SK-N-SH (cell line): ENCODE measurements around the gene EDIL3. TPM values are rescaled to one million over a fixed set of nuclear protein-coding genes. Genes with fewer than 3 reads are reported as not detected.

Source experiments
- CTCF ChIA-PET: fragments of 300-600, 350-600 bp; formaldehyde crosslinking; extraction: SDS; loops from one replicate; lab custom pipeline; 2021; lab: Yijun Ruan, JAX
- POLR2A ChIA-PET: fragments of 350-600 bp; sonication (Branson Sonifier 250); formaldehyde crosslinking; extraction: SDS; loops from one replicate; lab custom pipeline; 2020; ENCODE audit warnings: antibody characterized with exemption, inconsistent platforms; lab: Yijun Ruan, JAX
- DNase-seq: peaks from one replicate; pipeline ENCODE4 v3.0.0; 2012
- H2AFZ ChIP-seq: fragments of 200-600 bp; sonication (generic); 2 replicates; pipeline ENCODE4 v1.8.1; 2016; ENCODE audit warnings: antibody characterized with exemption, mild to moderate bottlenecking, low read depth
- H3F3A ChIP-seq: fragments of 200-600 bp; sonication (generic); replicated peaks from 2 replicates; pipeline ENCODE3; 2016; ENCODE audit warnings: antibody characterized with exemption, mild to moderate bottlenecking; ENCODE audit not compliant: insufficient read depth
- H3K27ac ChIP-seq, 2 experiments: fragments of 200-500 bp in 1 of 2; fragments of 200-600 bp in 1 of 2; sonication (Bioruptor generic) in 1 of 2; sonication (generic), shearing (Covaris generic) in 1 of 2; 2 replicates each; pipeline versions ENCODE4 v1.5.1 to v1.6.1; 2014 to 2016; ENCODE audit warnings: low read depth in 2 of 2, inconsistent platforms in 1 of 2, low read length in 1 of 2, mild to moderate bottlenecking in 1 of 2, mixed read lengths in 1 of 2
- H3K27me3 ChIP-seq: fragments of 200-600 bp; sonication (generic), shearing (Covaris generic); 2 replicates; pipeline ENCODE4 v1.6.1; 2016; ENCODE audit warnings: mixed run types; ENCODE audit not compliant: insufficient read depth
- H3K36me3 ChIP-seq, 2 experiments: fragments of 200-500 bp in 1 of 2; fragments of 200-600 bp in 1 of 2; sonication (Bioruptor generic) in 1 of 2; sonication (generic) in 1 of 2; replicated peaks in 1 of 2; 2 replicates each; pipeline versions ENCODE3 to v1.5.1; 2014 to 2016; ENCODE audit warnings: low read length in 1 of 2, mild to moderate bottlenecking in 1 of 2; ENCODE audit not compliant: insufficient read depth in 2 of 2, control insufficient read depth in 1 of 2
- H3K4me1 ChIP-seq, 2 experiments: fragments of 200-500 bp in 1 of 2; fragments of 200-600 bp in 1 of 2; sonication (Bioruptor generic) in 1 of 2; sonication (generic), shearing (Covaris generic) in 1 of 2; 2 replicates each; pipeline versions ENCODE4 v1.5.1 to v1.6.1; 2014 to 2016; ENCODE audit warnings: low read depth in 1 of 2, low read length in 1 of 2, mixed run types in 1 of 2; ENCODE audit not compliant: insufficient read depth in 2 of 2, control insufficient read depth in 1 of 2
- H3K4me2 ChIP-seq: fragments of 200-600 bp; sonication (generic), shearing (Covaris generic); 2 replicates; pipeline ENCODE4 v1.6.1; 2017; ENCODE audit warnings: mixed run types
- H3K4me3 ChIP-seq, 2 experiments: fragments of 200-500 bp in 1 of 2; fragments of 200-600 bp in 1 of 2; sonication (Bioruptor generic) in 1 of 2; sonication (generic), shearing (Covaris generic) in 1 of 2; 2 replicates each; pipeline versions ENCODE4 v1.5.1 to v1.8.1; 2014 to 2016; ENCODE audit warnings: low read depth in 2 of 2, inconsistent platforms in 1 of 2, low read length in 1 of 2, mild to moderate bottlenecking in 1 of 2, mixed read lengths in 1 of 2, moderate library complexity in 1 of 2
- H3K79me2 ChIP-seq: fragments of 200-600 bp; sonication (generic); 2 replicates; pipeline ENCODE4 v1.8.1; 2017; ENCODE audit warnings: mild to moderate bottlenecking; ENCODE audit not compliant: insufficient read depth
- H3K9ac ChIP-seq: fragments of 200-600 bp; sonication (generic); 2 replicates; pipeline ENCODE4 v1.6.1; 2017; ENCODE audit warnings: mixed run types
- H3K9me2 ChIP-seq: fragments of 200-600 bp; sonication (generic); 2 replicates; pipeline ENCODE4 v1.6.1; 2017; ENCODE audit warnings: mixed run types
- H3K9me3 ChIP-seq: fragments of 200-600 bp; sonication (generic); 2 replicates; pipeline ENCODE4 v1.6.1; 2017; ENCODE audit warnings: mixed run types, mild to moderate bottlenecking, moderate library complexity
- H4K20me1 ChIP-seq: fragments of 200-600 bp; sonication (generic); 2 replicates; pipeline ENCODE4 v1.6.1; 2017; ENCODE audit warnings: mild to moderate bottlenecking, mixed run types; ENCODE audit not compliant: insufficient read depth
- CHD2 ChIP-seq: fragments of 150-350 bp; IDR thresholded peaks from 2 replicates; pipeline ENCODE4 v1.6.1; 2018; ENCODE audit warnings: low read length; ENCODE audit not compliant: partially characterized antibody
- ELF1 ChIP-seq: IDR thresholded peaks from 2 replicates; pipeline ENCODE4 v1.4.0; 2012
- EP300 ChIP-seq, 2 experiments: IDR thresholded peaks; 2 replicates each; pipeline versions ENCODE4 v1.4.0 to v1.6.1; 2012; ENCODE audit warnings: borderline replicate concordance in 1 of 2, low read depth in 1 of 2, low read length in 1 of 2
- EZH2phosphoT487 ChIP-seq: fragments of 200-600 bp; sonication (generic); IDR thresholded peaks from 2 replicates; pipeline ENCODE4 v1.6.1; 2017; ENCODE audit warnings: low read depth, mixed run types, mild to moderate bottlenecking, antibody characterized with exemption, moderate library complexity, borderline replicate concordance
- FOSL2 ChIP-seq: IDR thresholded peaks from 2 replicates; pipeline ENCODE4 v1.4.0; 2012; ENCODE audit warnings: low read depth, mild to moderate bottlenecking, moderate library complexity, borderline replicate concordance
- NFIC ChIP-seq: IDR thresholded peaks from 2 replicates; pipeline ENCODE4 v1.4.0; 2012; ENCODE audit warnings: borderline replicate concordance
- RCOR1 ChIP-seq: fragments of 150-350 bp; IDR thresholded peaks from 2 replicates; pipeline ENCODE4 v1.6.1; 2017; ENCODE audit warnings: antibody characterized with exemption, low read length
- SIN3A ChIP-seq: IDR thresholded peaks from 2 replicates; pipeline ENCODE4 v1.6.1; 2012; ENCODE audit warnings: low read depth, mild to moderate bottlenecking, low read length, moderate library complexity, borderline replicate concordance
- SMC3 ChIP-seq: IDR thresholded peaks from 2 replicates; pipeline ENCODE4 v1.6.1; 2012; ENCODE audit warnings: low read depth, low read length, improper control_type of control experiment
- WGBS: methylation state at CpG from one replicate; pipeline ENCODE4 v1.1.6; 2017; ENCODE audit warnings: low lambda C conversion rate; 5-methylcytosine and 5-hydroxymethylcytosine counted together
- polyA plus RNA-seq, 3 experiments: library from polyadenylated mRNA; depleted of rRNA; stranded (reverse); fragments of >200 nt; gene quantifications; 2 replicates each; pipeline ENCODE4 v1.2.3, GENCODE V29; 2012
- TF ChIP-seq, protein P1 (sequence below): fragments of 200-600 bp; sonication (generic); IDR thresholded peaks from 2 replicates; pipeline ENCODE4 v1.6.1; 2017; ENCODE audit warnings: antibody characterized with exemption, mild to moderate bottlenecking, moderate library complexity
- TF ChIP-seq, protein P2 (sequence below): fragments of 150-350 bp; IDR thresholded peaks from 2 replicates; pipeline ENCODE4 v1.6.1; 2016; ENCODE audit warnings: mild to moderate bottlenecking, low read depth, low read length
- TF ChIP-seq, protein P3 (sequence below): IDR thresholded peaks from 2 replicates; pipeline ENCODE4 v1.4.0; 2012; ENCODE audit warnings: low read depth
- TF ChIP-seq, protein P4 (sequence below): IDR thresholded peaks from 2 replicates; pipeline ENCODE4; 2012
- TF ChIP-seq, protein P5 (sequence below): IDR thresholded peaks from 2 replicates; pipeline ENCODE4 v1.6.1; 2012; ENCODE audit warnings: mild to moderate bottlenecking, low read depth, low read length, moderate library complexity
- TF ChIP-seq, protein P6 (sequence below): fragments of 150-350 bp; IDR thresholded peaks from 2 replicates; pipeline ENCODE4 v1.6.1; 2017; ENCODE audit warnings: antibody characterized with exemption, low read length, low read depth, borderline replicate concordance

Gene EDIL3
- polyA plus RNA-seq, 1 of the 3 experiments (the other 2 are of a cell fraction): 51.5 TPM

DNA sequence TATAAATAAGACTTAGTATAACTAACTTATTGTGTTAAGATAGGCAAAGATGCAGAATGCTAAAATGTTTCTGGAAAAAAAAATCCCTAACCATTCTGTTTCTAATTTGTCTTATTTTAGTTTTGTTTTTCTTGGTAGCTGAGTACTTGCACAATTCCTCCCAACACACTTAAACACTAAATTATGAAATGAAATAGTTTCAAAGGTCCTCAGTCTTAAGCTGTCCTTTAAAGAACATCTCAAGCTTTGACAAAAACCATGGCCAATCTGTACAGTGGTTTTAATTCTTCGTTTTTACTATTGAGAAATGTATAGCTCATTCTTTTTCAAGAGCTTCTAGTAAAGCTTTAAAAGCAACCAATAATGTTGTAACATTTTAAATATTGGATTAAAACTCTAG, 171.5 kb downstream of the EDIL3 start (continued):
- TF ChIP-seq, protein P1, sequence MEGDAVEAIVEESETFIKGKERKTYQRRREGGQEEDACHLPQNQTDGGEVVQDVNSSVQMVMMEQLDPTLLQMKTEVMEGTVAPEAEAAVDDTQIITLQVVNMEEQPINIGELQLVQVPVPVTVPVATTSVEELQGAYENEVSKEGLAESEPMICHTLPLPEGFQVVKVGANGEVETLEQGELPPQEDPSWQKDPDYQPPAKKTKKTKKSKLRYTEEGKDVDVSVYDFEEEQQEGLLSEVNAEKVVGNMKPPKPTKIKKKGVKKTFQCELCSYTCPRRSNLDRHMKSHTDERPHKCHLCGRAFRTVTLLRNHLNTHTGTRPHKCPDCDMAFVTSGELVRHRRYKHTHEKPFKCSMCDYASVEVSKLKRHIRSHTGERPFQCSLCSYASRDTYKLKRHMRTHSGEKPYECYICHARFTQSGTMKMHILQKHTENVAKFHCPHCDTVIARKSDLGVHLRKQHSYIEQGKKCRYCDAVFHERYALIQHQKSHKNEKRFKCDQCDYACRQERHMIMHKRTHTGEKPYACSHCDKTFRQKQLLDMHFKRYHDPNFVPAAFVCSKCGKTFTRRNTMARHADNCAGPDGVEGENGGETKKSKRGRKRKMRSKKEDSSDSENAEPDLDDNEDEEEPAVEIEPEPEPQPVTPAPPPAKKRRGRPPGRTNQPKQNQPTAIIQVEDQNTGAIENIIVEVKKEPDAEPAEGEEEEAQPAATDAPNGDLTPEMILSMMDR: no peak

DNA sequence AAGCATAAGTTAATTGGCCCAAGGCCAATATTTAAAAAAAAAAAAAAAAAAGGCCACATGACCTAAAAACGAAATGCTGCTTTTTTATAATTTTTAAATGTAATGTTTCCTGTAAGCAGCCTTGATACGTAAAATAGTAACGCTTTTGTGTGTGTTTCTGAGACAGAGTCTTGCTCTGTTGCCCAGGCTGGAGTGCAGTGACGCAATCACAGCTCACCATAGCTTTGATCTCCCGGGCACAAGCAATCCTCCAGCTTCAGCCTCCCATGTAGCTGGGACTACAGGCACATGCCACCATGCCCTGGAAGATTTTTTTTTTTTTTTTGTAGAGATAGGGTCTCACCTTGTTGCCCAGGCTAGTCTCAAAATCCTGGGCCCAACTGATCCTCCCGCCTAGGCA, 179.9 kb downstream of the EDIL3 start:
- DNase-seq: no peak
- H3K9ac ChIP-seq: no peak overlapping the region
- no peaks in the 10 kb centered on the region for H3K27me3 ChIP-seq
- WGBS: 70% methylated on average over 6 of the region's 6 CpGs
- peaks cover 19% of the 10 kb centered on the region for H3K79me2 ChIP-seq
- POLR2A ChIA-PET: no interaction called here
- peaks cover 0 to 11% of the 10 kb centered on the region in 2 experiments; a peak in 1 of 4 replicates for H3K4me1 ChIP-seq
- no peaks in the 10 kb centered on the region for H3K9me2 ChIP-seq
- H4K20me1 ChIP-seq: no peaks in the 10 kb centered on the region
- H2AFZ ChIP-seq: no peak overlapping the region
- H3K27ac ChIP-seq: no peak overlapping the region
- no peak overlapping the region for H3K4me2 ChIP-seq
- TF ChIP-seq EZH2phosphoT487 (no peak), SIN3A (no peak)
- TF ChIP-seq, protein P2, sequence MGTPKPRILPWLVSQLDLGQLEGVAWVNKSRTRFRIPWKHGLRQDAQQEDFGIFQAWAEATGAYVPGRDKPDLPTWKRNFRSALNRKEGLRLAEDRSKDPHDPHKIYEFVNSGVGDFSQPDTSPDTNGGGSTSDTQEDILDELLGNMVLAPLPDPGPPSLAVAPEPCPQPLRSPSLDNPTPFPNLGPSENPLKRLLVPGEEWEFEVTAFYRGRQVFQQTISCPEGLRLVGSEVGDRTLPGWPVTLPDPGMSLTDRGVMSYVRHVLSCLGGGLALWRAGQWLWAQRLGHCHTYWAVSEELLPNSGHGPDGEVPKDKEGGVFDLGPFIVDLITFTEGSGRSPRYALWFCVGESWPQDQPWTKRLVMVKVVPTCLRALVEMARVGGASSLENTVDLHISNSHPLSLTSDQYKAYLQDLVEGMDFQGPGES: no peak
- TF ChIP-seq, protein P3, sequence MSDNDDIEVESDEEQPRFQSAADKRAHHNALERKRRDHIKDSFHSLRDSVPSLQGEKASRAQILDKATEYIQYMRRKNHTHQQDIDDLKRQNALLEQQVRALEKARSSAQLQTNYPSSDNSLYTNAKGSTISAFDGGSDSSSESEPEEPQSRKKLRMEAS: no peak
- no peaks in the 10 kb centered on the region for H3F3A ChIP-seq
- H3K4me3 ChIP-seq: no peak overlapping the region
- CTCF ChIA-PET: interaction anchor here (0.9 kb wide), 1 partner anchor 12 kb away, joined by 3 read pairs; no protein-coding TSS in a partner anchor
- H3K9me3 ChIP-seq: peaks cover 6% of the 10 kb centered on the region; the same call in 1 of the 2 replicates
- peaks cover 0 to 13% of the 10 kb centered on the region in 2 experiments for H3K36me3 ChIP-seq

DNA sequence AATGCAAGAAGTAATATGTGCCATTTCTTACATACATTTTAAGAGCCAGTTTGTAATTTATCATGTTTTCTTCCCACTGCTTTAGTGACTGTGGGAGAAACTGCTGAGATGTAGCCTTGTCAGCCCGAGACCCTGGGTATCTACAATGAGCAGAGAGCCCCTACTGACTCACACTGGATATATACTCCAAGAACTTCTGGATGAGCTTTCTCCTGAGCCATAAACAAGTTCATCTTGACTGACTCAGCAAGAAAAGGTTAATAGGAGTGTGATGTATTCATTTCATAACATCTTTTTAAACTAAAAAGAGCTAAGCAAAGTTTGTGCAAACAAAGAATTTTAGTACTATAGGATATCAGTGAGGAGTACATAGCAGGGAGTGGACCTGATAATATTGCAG, 182.5 kb downstream of the EDIL3 start:
- peaks cover 18% of the 10 kb centered on the region for H3K79me2 ChIP-seq
- DNase-seq: no peak
- peaks cover 6% of the 10 kb centered on the region; the same call in 1 of the 2 replicates for H3K9me3 ChIP-seq
- H2AFZ ChIP-seq: no peak overlapping the region
- POLR2A ChIA-PET: no interaction called here
- no peak overlapping the region; the same call in 1 of the 2 replicates for H3K4me2 ChIP-seq
- no peaks in the 10 kb centered on the region for H3F3A ChIP-seq
- H3K4me1 ChIP-seq: peaks cover 0 to 11% of the 10 kb centered on the region in 2 experiments; a peak in 1 of 4 replicates
- H4K20me1 ChIP-seq: no peaks in the 10 kb centered on the region
- no peak overlapping the region for H3K27ac ChIP-seq
- no peak overlapping the region for H3K9ac ChIP-seq
- peaks cover 0 to 17% of the 10 kb centered on the region in 2 experiments for H3K36me3 ChIP-seq
- H3K9me2 ChIP-seq: no peaks in the 10 kb centered on the region
- 67% methylated on average over 1 of the region's 1 CpG for WGBS
- H3K4me3 ChIP-seq: no peak overlapping the region
- CTCF ChIA-PET: no interaction called here
- H3K27me3 ChIP-seq: no peaks in the 10 kb centered on the region
- TF ChIP-seq EP300 (IDR thresholded peaks at IDR 0.05; ENCODE audit: borderline replicate concordance in 1 of 2, low read depth in 1 of 2, low read length in 1 of 2) (no peak), SMC3 (no peak), FOSL2 (no peak), SIN3A (no peak), NFIC (no peak), ELF1 (no peak), CHD2 (no peak), RCOR1 (no peak)
- TF ChIP-seq, protein P4, sequence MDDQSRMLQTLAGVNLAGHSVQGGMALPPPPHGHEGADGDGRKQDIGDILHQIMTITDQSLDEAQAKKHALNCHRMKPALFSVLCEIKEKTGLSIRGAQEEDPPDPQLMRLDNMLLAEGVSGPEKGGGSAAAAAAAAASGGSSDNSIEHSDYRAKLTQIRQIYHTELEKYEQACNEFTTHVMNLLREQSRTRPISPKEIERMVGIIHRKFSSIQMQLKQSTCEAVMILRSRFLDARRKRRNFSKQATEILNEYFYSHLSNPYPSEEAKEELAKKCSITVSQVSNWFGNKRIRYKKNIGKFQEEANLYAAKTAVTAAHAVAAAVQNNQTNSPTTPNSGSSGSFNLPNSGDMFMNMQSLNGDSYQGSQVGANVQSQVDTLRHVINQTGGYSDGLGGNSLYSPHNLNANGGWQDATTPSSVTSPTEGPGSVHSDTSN: no peak
- TF ChIP-seq, protein P5, sequence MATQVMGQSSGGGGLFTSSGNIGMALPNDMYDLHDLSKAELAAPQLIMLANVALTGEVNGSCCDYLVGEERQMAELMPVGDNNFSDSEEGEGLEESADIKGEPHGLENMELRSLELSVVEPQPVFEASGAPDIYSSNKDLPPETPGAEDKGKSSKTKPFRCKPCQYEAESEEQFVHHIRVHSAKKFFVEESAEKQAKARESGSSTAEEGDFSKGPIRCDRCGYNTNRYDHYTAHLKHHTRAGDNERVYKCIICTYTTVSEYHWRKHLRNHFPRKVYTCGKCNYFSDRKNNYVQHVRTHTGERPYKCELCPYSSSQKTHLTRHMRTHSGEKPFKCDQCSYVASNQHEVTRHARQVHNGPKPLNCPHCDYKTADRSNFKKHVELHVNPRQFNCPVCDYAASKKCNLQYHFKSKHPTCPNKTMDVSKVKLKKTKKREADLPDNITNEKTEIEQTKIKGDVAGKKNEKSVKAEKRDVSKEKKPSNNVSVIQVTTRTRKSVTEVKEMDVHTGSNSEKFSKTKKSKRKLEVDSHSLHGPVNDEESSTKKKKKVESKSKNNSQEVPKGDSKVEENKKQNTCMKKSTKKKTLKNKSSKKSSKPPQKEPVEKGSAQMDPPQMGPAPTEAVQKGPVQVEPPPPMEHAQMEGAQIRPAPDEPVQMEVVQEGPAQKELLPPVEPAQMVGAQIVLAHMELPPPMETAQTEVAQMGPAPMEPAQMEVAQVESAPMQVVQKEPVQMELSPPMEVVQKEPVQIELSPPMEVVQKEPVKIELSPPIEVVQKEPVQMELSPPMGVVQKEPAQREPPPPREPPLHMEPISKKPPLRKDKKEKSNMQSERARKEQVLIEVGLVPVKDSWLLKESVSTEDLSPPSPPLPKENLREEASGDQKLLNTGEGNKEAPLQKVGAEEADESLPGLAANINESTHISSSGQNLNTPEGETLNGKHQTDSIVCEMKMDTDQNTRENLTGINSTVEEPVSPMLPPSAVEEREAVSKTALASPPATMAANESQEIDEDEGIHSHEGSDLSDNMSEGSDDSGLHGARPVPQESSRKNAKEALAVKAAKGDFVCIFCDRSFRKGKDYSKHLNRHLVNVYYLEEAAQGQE: no peak
- TF ChIP-seq, protein P3: no peak
- TF ChIP-seq, protein P6, sequence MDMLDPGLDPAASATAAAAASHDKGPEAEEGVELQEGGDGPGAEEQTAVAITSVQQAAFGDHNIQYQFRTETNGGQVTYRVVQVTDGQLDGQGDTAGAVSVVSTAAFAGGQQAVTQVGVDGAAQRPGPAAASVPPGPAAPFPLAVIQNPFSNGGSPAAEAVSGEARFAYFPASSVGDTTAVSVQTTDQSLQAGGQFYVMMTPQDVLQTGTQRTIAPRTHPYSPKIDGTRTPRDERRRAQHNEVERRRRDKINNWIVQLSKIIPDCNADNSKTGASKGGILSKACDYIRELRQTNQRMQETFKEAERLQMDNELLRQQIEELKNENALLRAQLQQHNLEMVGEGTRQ: no peak
